Upper lobe of left lung (tissue), 6 donors: Measurements from ENCODE around the gene EIF4G3. TPM values are rescaled to one million over a fixed set of nuclear protein-coding genes. Genes with fewer than 3 reads are reported as not detected.

Source experiments
- ATAC-seq, 2 donors: fragments of 200-7000 bp; cut with Tn5 transposase; one replicate each; pipeline ENCODE4 v1.9.1; 2022; ENCODE audit warnings: mild to moderate bottlenecking in 2 of 2, moderate library complexity in 2 of 2; ENCODE audit not compliant: low FRiP score in 2 of 2
- DNase-seq, 2 donors: peaks; one replicate each; pipeline ENCODE4 v3.0.0-alpha.2; 2019 to 2020
- H3K27ac ChIP-seq, 4 donors: fragments of 200-600 bp; sonication (generic); one replicate each; pipeline ENCODE4 v1.5.1; 2016 to 2019
- H3K27me3 ChIP-seq, 4 donors: fragments of 200-600 bp; sonication (generic); one replicate each; pipeline ENCODE4 v1.5.1; 2017 to 2019
- H3K36me3 ChIP-seq, 4 donors: fragments of 200-600 bp; sonication (generic); one replicate each; pipeline ENCODE4 v1.5.1; 2016 to 2019
- H3K4me1 ChIP-seq, 4 donors: fragments of 200-600 bp; sonication (generic); one replicate each; pipeline ENCODE4 v1.5.1; 2018 to 2019
- H3K4me3 ChIP-seq, 4 donors: fragments of 200-600 bp; sonication (generic); one replicate each; pipeline ENCODE4 v1.5.1; 2017 to 2019; ENCODE audit warnings: mild to moderate bottlenecking in 2 of 4, moderate library complexity in 1 of 4
- H3K9me3 ChIP-seq, 4 donors: fragments of 200-600 bp; sonication (generic); one replicate each; pipeline ENCODE4 v1.5.1; 2018 to 2019
- CTCF ChIP-seq, 6 experiments: fragments of 450-650 bp in 4 of 6; fragments of 200-600 bp in 2 of 6; sonication (generic) in 2 of 6; IDR thresholded peaks; one replicate each; pipeline ENCODE4 v1.5.1; 2016 to 2019; ENCODE audit warnings: antibody characterized with exemption in 6 of 6
- EP300 ChIP-seq, 4 donors: sonication (generic); formaldehyde crosslinking; IDR thresholded peaks; one replicate each; pipeline ENCODE4 v1.5.1; 2017; ENCODE audit warnings: antibody characterized with exemption in 4 of 4, control low read depth in 2 of 4
- POLR2A ChIP-seq, 4 donors: fragments of 450-650 bp; IDR thresholded peaks; one replicate each; pipeline ENCODE4 v1.5.1; 2016 to 2017; ENCODE audit warnings: antibody characterized with exemption in 4 of 4, mild to moderate bottlenecking in 2 of 4
- POLR2AphosphoS5 ChIP-seq, 2 donors: sonication (generic); formaldehyde crosslinking; IDR thresholded peaks; one replicate each; pipeline ENCODE4 v1.5.1; 2017; ENCODE audit warnings: antibody characterized with exemption in 2 of 2
- WGBS, 2 donors: methylation state at CpG; one replicate each; pipeline ENCODE4 v1.1.5; 2017 to 2018; 5-methylcytosine and 5-hydroxymethylcytosine counted together
- total RNA-seq, 6 donors: library from RNA; depleted of rRNA in 4 of 6; stranded (reverse); fragments of >200 nt in 4 of 6; gene quantifications; one replicate each; pipeline versions ENCODE4 v1.1.0 to v1.2.1, GENCODE V29; 2016 to 2021
- donor health status: DM: no; HTN: no; CAD: no; lungs with moderate emphysema.
- donor health status: DM: no; HTN: yes; CAD: no; lungs with severe emphysema.

EIF4G3 gene
- total RNA-seq, 6 donors from 2014 or later, result 23.7 to 75.4 (median 38.3) TPM

- no peaks in the 10 kb centered on the region for H3K27me3 ChIP-seq
- no peak for TF ChIP-seq EP300 (IDR thresholded peaks at IDR 0.05)
- TF ChIP-seq POLR2AphosphoS5 (IDR thresholded peaks at IDR 0.05), result no peak
- TF ChIP-seq POLR2A (IDR thresholded peaks at IDR 0.05), result no peak
- no peak for TF ChIP-seq CTCF (IDR thresholded peaks at IDR 0.05)
- H3K36me3 ChIP-seq, result peaks cover 0 to 16% (median 2%) of the 10 kb centered on the region in 4 donors
- H3K27ac ChIP-seq, result no peak overlapping the region
- DNase-seq (no peak), ATAC-seq (no peak)
- 92 to 95% methylated on average over 1 of the region's 1 CpG for WGBS, 2 donors
- no peaks in the 10 kb centered on the region for H3K9me3 ChIP-seq
- H3K4me3 ChIP-seq, result no peak overlapping the region
- no peaks in the 10 kb centered on the region for H3K4me1 ChIP-seq
Measured at GRCh38 chr1:21131200-21131599, 45.5 kb downstream of the EIF4G3 start.

GRCh38 chr1:21129407-21129806, 47.3 kb downstream of the EIF4G3 start:
- Histone ChIP-seq H3K4me3 (no peak overlapping the region), H3K36me3 (peaks cover 0 to 10% (median 2%) of the 10 kb centered on the region in 4 donors), H3K9me3 (no peaks in the 10 kb centered on the region), H3K4me1 (no peaks in the 10 kb centered on the region), H3K27me3 (no peaks in the 10 kb centered on the region), H3K27ac (no peak overlapping the region)
- TF ChIP-seq EP300 (IDR thresholded peaks at IDR 0.05) (no peak), POLR2A (IDR thresholded peaks at IDR 0.05) (no peak), CTCF (IDR thresholded peaks at IDR 0.05) (no peak), POLR2AphosphoS5 (IDR thresholded peaks at IDR 0.05) (no peak)
- no peak for ATAC-seq
- DNase-seq, result no peak
- 43 to 46% methylated on average over 2 of the region's 2 CpGs for WGBS, 2 donors

- Histone ChIP-seq H3K27ac (no peak overlapping the region), H3K9me3 (no peaks in the 10 kb centered on the region), H3K36me3 (peaks cover 0 to 9% (median 2%) of the 10 kb centered on the region in 4 donors), H3K27me3 (no peaks in the 10 kb centered on the region), H3K4me3 (no peak overlapping the region), H3K4me1 (peaks cover 0 to 3% (median 0%) of the 10 kb centered on the region in 4 donors)
- TF ChIP-seq CTCF (IDR thresholded peaks at IDR 0.05) (no peak), POLR2A (IDR thresholded peaks at IDR 0.05) (no peak), EP300 (IDR thresholded peaks at IDR 0.05) (no peak), POLR2AphosphoS5 (IDR thresholded peaks at IDR 0.05) (no peak)
- ATAC-seq (no peak), DNase-seq (no peak)
- WGBS, 2 donors, result 78 to 94% methylated on average over 4 of the region's 4 CpGs
Measured at GRCh38 chr1:21126324-21126723, 50.4 kb downstream of the EIF4G3 start.

GRCh38 chr1:21124846-21125245, 51.9 kb downstream of the EIF4G3 start:
- no peak for TF ChIP-seq POLR2AphosphoS5 (IDR thresholded peaks at IDR 0.05)
- TF ChIP-seq POLR2A (IDR thresholded peaks at IDR 0.05), result no peak
- TF ChIP-seq CTCF (IDR thresholded peaks at IDR 0.05), result no peak
- TF ChIP-seq EP300 (IDR thresholded peaks at IDR 0.05), result no peak
- Histone ChIP-seq H3K36me3 (peaks cover 0 to 9% (median 2%) of the 10 kb centered on the region in 4 donors), H3K9me3 (no peaks in the 10 kb centered on the region), H3K27ac (no peak overlapping the region), H3K27me3 (no peaks in the 10 kb centered on the region), H3K4me3 (no peak overlapping the region), H3K4me1 (peaks cover 0 to 3% (median 0%) of the 10 kb centered on the region in 4 donors)
- ATAC-seq (no peak), DNase-seq (no peak)
- WGBS, 2 donors, result 81 to 83% methylated on average over 1 of the region's 1 CpG

- Histone ChIP-seq H3K4me3 (no peak overlapping the region), H3K4me1 (peaks cover 0 to 3% (median 0%) of the 10 kb centered on the region in 4 donors), H3K36me3 (peaks cover 0 to 9% (median 2%) of the 10 kb centered on the region in 4 donors), H3K9me3 (no peaks in the 10 kb centered on the region), H3K27ac (no peak overlapping the region), H3K27me3 (no peaks in the 10 kb centered on the region)
- DNase-seq, result no peak
- TF ChIP-seq EP300 (IDR thresholded peaks at IDR 0.05) (no peak), CTCF (IDR thresholded peaks at IDR 0.05) (no peak), POLR2A (IDR thresholded peaks at IDR 0.05) (no peak), POLR2AphosphoS5 (IDR thresholded peaks at IDR 0.05) (no peak)
- WGBS, 2 donors, result 77 to 91% methylated on average over 6 of the region's 6 CpGs
- ATAC-seq, result no peak
Measured at GRCh38 chr1:21123287-21123948, 53.3 kb downstream of the EIF4G3 start.
